HUES6 (cell line): ENCODE data around the gene PAH.
"Not testable (repeated sequence)": the region's sequence is repeated elsewhere in the genome, so short reads cannot be mapped to it uniquely, and the experiment has no call there.

Experiments
- H3K27ac ChIP-seq: 2 replicates; pipeline ENCODE4 v1.7.0; 2013; ENCODE audit warnings: low read depth, mild to moderate bottlenecking, low read length, inconsistent platforms
- H3K27me3 ChIP-seq: 2 replicates; pipeline ENCODE4 v1.6.1; 2013; ENCODE audit warnings: low read length; ENCODE audit not compliant: control insufficient read depth, insufficient read depth
- H3K36me3 ChIP-seq: 2 replicates; pipeline ENCODE4 v1.6.1; 2013; ENCODE audit warnings: low read length; ENCODE audit not compliant: control insufficient read depth, insufficient read depth
- H3K4me1 ChIP-seq: 2 replicates; pipeline ENCODE4 v1.6.1; 2013; ENCODE audit warnings: low read length; ENCODE audit not compliant: control insufficient read depth, insufficient read depth
- H3K4me3 ChIP-seq: 2 replicates; pipeline ENCODE4 v1.5.1; 2013; ENCODE audit warnings: low read depth, low read length
- H3K9ac ChIP-seq: one replicate; pipeline ENCODE4 v1.6.1; 2013; ENCODE audit warnings: mild to moderate bottlenecking, low read length
- H3K9me3 ChIP-seq: 2 replicates; pipeline ENCODE4 v1.6.1; 2013; ENCODE audit warnings: low read depth, low read length; ENCODE audit not compliant: control insufficient read depth, insufficient read depth

The PAH gene

GRCh38 chr12:102869571-102869970 is 47.5 kb downstream of the PAH start:
- no peak overlapping the region for H3K27ac ChIP-seq
- no peaks in the 10 kb centered on the region for H3K4me1 ChIP-seq
- no peaks in the 10 kb centered on the region for H3K36me3 ChIP-seq
- H3K9me3 ChIP-seq, result no peaks in the 10 kb centered on the region
- H3K27me3 ChIP-seq, result no peaks in the 10 kb centered on the region
- H3K4me3 ChIP-seq, result no peak overlapping the region
- H3K9ac ChIP-seq, result no peak overlapping the region

GRCh38 chr12:102865821-102866615 is 51.0 kb downstream of the PAH start:
- Histone ChIP-seq H3K27me3 (no peaks in the 10 kb centered on the region), H3K4me3 (no peak overlapping the region), H3K36me3 (no peaks in the 10 kb centered on the region), H3K27ac (no peak overlapping the region), H3K9me3 (no peaks in the 10 kb centered on the region), H3K9ac (no peak overlapping the region), H3K4me1 (no peaks in the 10 kb centered on the region)

- no peak overlapping the region for H3K4me3 ChIP-seq
- no peak overlapping the region for H3K9ac ChIP-seq
- H3K36me3 ChIP-seq, result no peaks in the 10 kb centered on the region
- H3K27ac ChIP-seq, result no peak overlapping the region
- no peaks in the 10 kb centered on the region for H3K27me3 ChIP-seq
- no peaks in the 10 kb centered on the region for H3K9me3 ChIP-seq
- no peaks in the 10 kb centered on the region for H3K4me1 ChIP-seq
Measured at GRCh38 chr12:102862486-102862885, 54.6 kb downstream of the PAH start.

- no peak overlapping the region for H3K27ac ChIP-seq
- no peaks in the 10 kb centered on the region for H3K36me3 ChIP-seq
- H3K4me1 ChIP-seq, result no peaks in the 10 kb centered on the region
- H3K9ac ChIP-seq, result no peak overlapping the region
- no peaks in the 10 kb centered on the region for H3K9me3 ChIP-seq
- peaks cover 7% of the 10 kb centered on the region; the same call in 1 of the 2 replicates for H3K27me3 ChIP-seq
- H3K4me3 ChIP-seq, result no peak overlapping the region
Measured at GRCh38 chr12:102851246-102851645, 65.8 kb downstream of the PAH start.

GRCh38 chr12:102849722-102850447 is 67.2 kb downstream of the PAH start:
- Histone ChIP-seq H3K27me3 (peaks cover 11% of the 10 kb centered on the region; the same call in 1 of the 2 replicates), H3K9ac (no peak overlapping the region), H3K36me3 (no peaks in the 10 kb centered on the region), H3K27ac (no peak overlapping the region), H3K4me1 (no peaks in the 10 kb centered on the region), H3K9me3 (no peaks in the 10 kb centered on the region), H3K4me3 (no peak overlapping the region)

GRCh38 chr12:102848832-102849231 is 68.2 kb downstream of the PAH start:
- H3K27ac ChIP-seq, result no peak overlapping the region
- H3K9ac ChIP-seq, result no peak overlapping the region
- H3K4me3 ChIP-seq, result no peak overlapping the region
- H3K4me1 ChIP-seq, result no peaks in the 10 kb centered on the region
- no peaks in the 10 kb centered on the region for H3K36me3 ChIP-seq
- no peaks in the 10 kb centered on the region for H3K9me3 ChIP-seq
- peaks cover 11% of the 10 kb centered on the region; the same call in 1 of the 2 replicates for H3K27me3 ChIP-seq

GRCh38 chr12:102847131-102847530 is 69.9 kb downstream of the PAH start:
- H3K9ac ChIP-seq, result no peak overlapping the region
- H3K4me3 ChIP-seq, result no peak overlapping the region
- H3K27ac ChIP-seq, result no peak overlapping the region
- H3K36me3 ChIP-seq, result no peaks in the 10 kb centered on the region
- peaks cover 10% of the 10 kb centered on the region; the same call in 1 of the 2 replicates for H3K27me3 ChIP-seq
- no peaks in the 10 kb centered on the region for H3K4me1 ChIP-seq
- H3K9me3 ChIP-seq, result no peaks in the 10 kb centered on the region

- H3K9me3 ChIP-seq, result no peaks in the 10 kb centered on the region
- no peaks in the 10 kb centered on the region for H3K4me1 ChIP-seq
- no peak overlapping the region for H3K4me3 ChIP-seq
- H3K27ac ChIP-seq, result no peak overlapping the region
- no peaks in the 10 kb centered on the region for H3K27me3 ChIP-seq
- no peaks in the 10 kb centered on the region for H3K36me3 ChIP-seq
- no peak overlapping the region for H3K9ac ChIP-seq
Measured at GRCh38 chr12:102833687-102834441, 83.2 kb downstream of the PAH start.

- H3K4me3 ChIP-seq, result peak overlapping the region; percentile 23; the same call in 1 of the 2 replicates
- not testable (repeated sequence) for H3K27me3 ChIP-seq, H3K4me1 ChIP-seq, H3K9ac ChIP-seq, H3K27ac ChIP-seq, H3K36me3 ChIP-seq, H3K9me3 ChIP-seq
Measured at GRCh38 chr12:102832826-102833225, 84.2 kb downstream of the PAH start.

GRCh38 chr12:102824218-102824835 is 92.7 kb downstream of the PAH start:
- no peak overlapping the region for H3K9ac ChIP-seq
- H3K27ac ChIP-seq, result no peak overlapping the region
- peak overlapping the region; percentile 51 for H3K4me3 ChIP-seq
- H3K27me3 ChIP-seq, result peaks cover 60% of the 10 kb centered on the region
- no peaks in the 10 kb centered on the region for H3K4me1 ChIP-seq
- H3K36me3 ChIP-seq, result no peaks in the 10 kb centered on the region
- H3K9me3 ChIP-seq, result no peaks in the 10 kb centered on the region
